Astrocyte of the cerebellum (primary cell): ENCODE measurements around the gene CTNNA3.

Experiments
- DNase-seq: peaks from one replicate; pipeline ENCODE4 v3.0.0-alpha.2; 2011; ENCODE audit warnings: low read depth
- H3K4me3 ChIP-seq: 2 replicates; pipeline ENCODE4 v1.5.1; 2011; ENCODE audit warnings: mild to moderate bottlenecking, low read depth, low read length, moderate library complexity
- CTCF ChIP-seq: IDR thresholded peaks from 2 replicates; pipeline ENCODE4 v1.5.1; 2012; ENCODE audit warnings: low read length, low read depth, moderate library complexity, mild to moderate bottlenecking; ENCODE audit errors: missing control alignments
- in situ Hi-C: cut with HindIII; loops from 2 replicates; pipeline ENCODE4 v1.10.0; 2017; ENCODE audit warnings: low sequenced_read_pairs

The CTNNA3 gene

DNA sequence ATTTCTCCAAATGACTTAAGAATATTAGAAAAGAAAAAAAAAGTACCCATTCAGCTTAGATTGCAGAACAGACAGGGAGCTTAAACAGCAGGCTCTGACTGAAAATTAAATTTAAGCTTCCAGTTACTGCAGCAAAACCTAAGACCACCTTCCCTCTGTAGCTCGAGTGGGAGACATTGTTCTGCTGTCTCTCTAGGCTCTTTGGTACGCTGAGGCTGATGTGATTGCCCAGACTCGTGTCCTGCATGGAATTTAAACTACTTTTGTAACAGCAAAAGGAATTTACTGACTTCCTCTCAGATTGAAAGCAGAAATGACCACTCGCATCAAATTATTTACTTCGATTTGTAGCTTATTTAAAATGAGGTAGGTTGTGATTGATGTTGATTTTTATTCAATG lies 645.6 kb downstream of the CTNNA3 start:
- DNase-seq = no peak
- no peak overlapping the region for H3K4me3 ChIP-seq
- in situ Hi-C loops = no loop called here
- TF ChIP-seq CTCF = no peak

DNA sequence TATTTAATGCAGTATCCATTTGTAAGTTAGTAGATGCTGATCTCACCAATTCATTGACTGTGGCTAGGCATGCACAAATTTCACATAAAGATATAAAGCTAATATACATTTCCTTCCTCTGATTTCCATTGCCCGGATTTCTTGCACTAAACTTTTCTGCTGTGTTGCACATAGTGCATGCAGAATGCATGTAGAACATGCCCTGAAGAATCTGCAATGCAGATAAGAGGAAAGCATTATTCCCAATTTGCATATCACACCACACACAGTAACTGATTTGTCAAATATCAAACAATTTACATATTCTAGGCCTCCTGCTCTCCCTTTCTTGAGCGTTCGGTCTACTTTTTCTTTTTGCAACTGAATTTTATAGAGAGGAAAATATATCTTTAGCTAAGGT lies 646.0 kb downstream of the CTNNA3 start:
- no peak for DNase-seq
- in situ Hi-C loops = no loop called here
- no peak for TF ChIP-seq CTCF
- H3K4me3 ChIP-seq = no peak overlapping the region

- no peak for TF ChIP-seq CTCF
- no peak for DNase-seq
- in situ Hi-C loops = no loop called here
- no peak overlapping the region for H3K4me3 ChIP-seq
These were observed 649.5 kb downstream of the CTNNA3 start for GRCh38 chr10:67046507-67046906.

- DNase-seq = no peak
- no peak overlapping the region for H3K4me3 ChIP-seq
- TF ChIP-seq CTCF = no peak
- in situ Hi-C loops = no loop called here
These were observed 650.6 kb downstream of the CTNNA3 start for GRCh38 chr10:67045404-67045803.

GRCh38 chr10:67043041-67043440 lies 653.0 kb downstream of the CTNNA3 start:
- no peak overlapping the region for H3K4me3 ChIP-seq
- no peak for DNase-seq
- in situ Hi-C loops = no loop called here
- no peak for TF ChIP-seq CTCF

- no peak overlapping the region for H3K4me3 ChIP-seq
- no peak for DNase-seq
- TF ChIP-seq CTCF = no peak
- in situ Hi-C loops = no loop called here
These were observed 659.2 kb downstream of the CTNNA3 start for GRCh38 chr10:67036808-67037207.

- no peak for TF ChIP-seq CTCF
- no peak overlapping the region for H3K4me3 ChIP-seq
- no peak for DNase-seq
- in situ Hi-C loops = no loop called here
These were observed 662.1 kb downstream of the CTNNA3 start for GRCh38 chr10:67033878-67034277.
